ENCODE results near the gene PPP1CC. TPM values are rescaled to one million over a fixed set of nuclear protein-coding genes. Genes with fewer than 3 reads are reported as not detected.
A peak's percentile ranks its signal among the peaks of the same experiment; 100 is the strongest.
"Not testable (repeated sequence)": the region's sequence is repeated elsewhere in the genome, so short reads cannot be mapped to it uniquely, and the experiment has no call there.

The PPP1CC gene
- total and polyA plus RNA-seq, 8 donors: 86.8 to 208 (median 183) TPM

GRCh38 chr12:110742096-110742717 is 484 bp downstream of the PPP1CC start:
- DNase-seq: peak in 2 of 4 donors; percentile 50
- Histone ChIP-seq H3K4me1 (peaks cover 22 to 55% of the 10 kb centered on the region in 2 donors), H3K9me3 (no peaks in the 10 kb centered on the region), H3K27ac (peak overlapping the region; percentile 83 to 91), H3K36me3 (no peaks in the 10 kb centered on the region), H3K4me3 (peak overlapping the region; percentile 98 to 99), H3K27me3 (no peaks in the 10 kb centered on the region)
- TF ChIP-seq CTCF (IDR thresholded peaks at IDR 0.05): no peak
- peak; percentile 30 for ATAC-seq
- intact Hi-C loops (cut with DNase I): no loop called here

- ATAC-seq (peak; percentile 19), DNase-seq (peak in 1 of 4 donors; percentile 30)
- Histone ChIP-seq H3K27me3 (no peaks in the 10 kb centered on the region), H3K9me3 (no peaks in the 10 kb centered on the region), H3K4me3 (peak overlapping the region; percentile 98 to 99), H3K36me3 (no peaks in the 10 kb centered on the region), H3K4me1 (peaks cover 22 to 59% of the 10 kb centered on the region in 2 donors), H3K27ac (peak overlapping the region; percentile 83 to 91)
- TF ChIP-seq CTCF (IDR thresholded peaks at IDR 0.05): no peak
- intact Hi-C loops (cut with DNase I): no loop called here
These were observed 1.2 kb downstream of the PPP1CC start for GRCh38 chr12:110741341-110742095.

- peaks cover 22 to 59% of the 10 kb centered on the region in 2 donors for H3K4me1 ChIP-seq
- H3K9me3 ChIP-seq: no peaks in the 10 kb centered on the region
- intact Hi-C loops (cut with DNase I): no loop called here
- TF ChIP-seq CTCF (IDR thresholded peaks at IDR 0.05): no peak
- DNase-seq (no peak), ATAC-seq (no peak)
- no peak overlapping the region for H3K27ac ChIP-seq
- H3K4me3 ChIP-seq: peak overlapping the region in 1 of 2 donors; percentile 99
- H3K27me3 ChIP-seq: no peaks in the 10 kb centered on the region
- H3K36me3 ChIP-seq: peaks cover 0 to 11% of the 10 kb centered on the region in 2 donors
These were observed 2.8 kb downstream of the PPP1CC start for GRCh38 chr12:110739894-110740293.

- no peak for TF ChIP-seq CTCF (IDR thresholded peaks at IDR 0.05)
- no peak overlapping the region for H3K4me3 ChIP-seq
- peaks cover 22 to 60% of the 10 kb centered on the region in 2 donors for H3K4me1 ChIP-seq
These were observed 3.2 kb downstream of the PPP1CC start for GRCh38 chr12:110739488-110739887.

GRCh38 chr12:110737532-110737931 is 5.2 kb downstream of the PPP1CC start:
- DNase-seq: no peak
- Histone ChIP-seq H3K27me3 (no peaks in the 10 kb centered on the region), H3K9me3 (no peaks in the 10 kb centered on the region), H3K27ac (no peak overlapping the region), H3K36me3 (peaks cover 0 to 21% of the 10 kb centered on the region in 2 donors), H3K4me1 (peaks cover 35 to 69% of the 10 kb centered on the region in 2 donors), H3K4me3 (no peak overlapping the region)
- no peak for TF ChIP-seq CTCF (IDR thresholded peaks at IDR 0.05)
- intact Hi-C loops (cut with DNase I): no loop called here
- ATAC-seq: no peak

More at GRCh38 chr12:110739488-110739887, 3.2 kb downstream of the PPP1CC start:
- Histone ChIP-seq H3K36me3 (peaks cover 0 to 15% of the 10 kb centered on the region in 2 donors), H3K27me3 (no peaks in the 10 kb centered on the region), H3K27ac (no peak overlapping the region), H3K9me3 (no peaks in the 10 kb centered on the region)
- intact Hi-C loops (cut with DNase I): no loop called here
- ATAC-seq (no peak), DNase-seq (no peak)

- intact Hi-C loops (cut with DNase I): not testable (repeated sequence)
These were observed 5.7 kb downstream of the PPP1CC start for GRCh38 chr12:110737016-110737415.

More at GRCh38 chr12:110737016-110737415, 5.7 kb downstream of the PPP1CC start:
- Histone ChIP-seq H3K36me3 (peaks cover 0 to 24% of the 10 kb centered on the region in 2 donors), H3K4me1 (peaks cover 35 to 74% of the 10 kb centered on the region in 2 donors)
- not testable (repeated sequence) for H3K27ac ChIP-seq, H3K27me3 ChIP-seq, ATAC-seq, DNase-seq, H3K9me3 ChIP-seq, H3K4me3 ChIP-seq
